Endothelial cell of umbilical vein (primary cell): ENCODE results near the gene TEX19. TPM values are rescaled to one million over a fixed set of nuclear protein-coding genes. Genes with fewer than 3 reads are reported as not detected.

Source experiments
- BruUV-seq: library from RNA; stranded (reverse); fragments of 400-500 nt; replicated peaks from 2 replicates; lab custom pipeline; 2021; lab: Mats Ljungman, UMichigan
- CTCF ChIA-PET: fragments of 300-600, 350-600 bp; sonication (Branson Sonifier 250); formaldehyde crosslinking; loops from one replicate; lab custom pipeline; 2021; ENCODE audit warnings: antibody characterized with exemption, inconsistent platforms; lab: Charles Lee
- POLR2A ChIA-PET: fragments of 300-600, 350-600 bp; sonication (Branson Sonifier 250); formaldehyde crosslinking; loops from one replicate; lab custom pipeline; 2021; ENCODE audit warnings: antibody characterized with exemption, inconsistent platforms; lab: Charles Lee
- DNase-seq: peaks from one replicate; pipeline ENCODE4 v3.0.0-alpha.2; 2011; ENCODE audit warnings: low read depth, low spot score
- FAIRE-seq: peaks from 2 replicates; lab custom pipeline; 2011; peaks lifted over from hg19 to GRCh38; lab: Jason Lieb, UNC
- H2AFZ ChIP-seq: 2 replicates; pipeline ENCODE4 v1.6.0; 2012; ENCODE audit warnings: low read depth, low read length, control low read depth, inconsistent platforms
- H3K27ac ChIP-seq: 2 replicates; pipeline ENCODE4 v1.5.1; 2011; ENCODE audit warnings: low read depth, mild to moderate bottlenecking, control low read depth, low read length, moderate library complexity; ENCODE audit not compliant: insufficient read depth
- H3K27me3 ChIP-seq, 2 experiments: 2 replicates each; pipeline versions ENCODE4 v1.6.0 to v1.6.1; 2011; ENCODE audit warnings: low read length in 2 of 2, mixed read lengths in 1 of 2; ENCODE audit not compliant: control insufficient read depth in 2 of 2, insufficient read depth in 2 of 2
- H3K36me3 ChIP-seq, 2 experiments: 2 replicates in 1 of 2; 3 replicates in 1 of 2; pipeline ENCODE4 v1.5.1; 2011; ENCODE audit warnings: low read length in 2 of 2, mild to moderate bottlenecking in 1 of 2, moderate library complexity in 1 of 2; ENCODE audit not compliant: control insufficient read depth in 2 of 2, insufficient read depth in 2 of 2; ENCODE audit errors: extremely low read depth in 1 of 2
- H3K4me1 ChIP-seq: 3 replicates; pipeline ENCODE4 v1.5.1; 2011; ENCODE audit warnings: mild to moderate bottlenecking, low read length; ENCODE audit not compliant: control insufficient read depth, insufficient read depth; ENCODE audit errors: extremely low read depth
- H3K4me2 ChIP-seq: 2 replicates; pipeline ENCODE4 v1.6.1; 2011; ENCODE audit warnings: low read length, control low read depth, mixed read lengths; ENCODE audit not compliant: insufficient read depth
- H3K4me3 ChIP-seq, 3 experiments: fragments of 200-600 bp in 1 of 3; sonication (generic), shearing (Covaris generic) in 1 of 3; replicated peaks in 1 of 3; 2 replicates each; pipeline ENCODE4 v1.5.1; 2011 to 2016; ENCODE audit warnings: control low read depth in 3 of 3, low read length in 3 of 3, mild to moderate bottlenecking in 2 of 3, inconsistent platforms in 1 of 3, low read depth in 1 of 3, moderate library complexity in 1 of 3; ENCODE audit not compliant: insufficient read depth in 1 of 3
- H3K79me2 ChIP-seq: 2 replicates; pipeline ENCODE4 v1.6.0; 2012; ENCODE audit warnings: low read length, inconsistent platforms; ENCODE audit not compliant: control insufficient read depth, insufficient read depth
- H3K9ac ChIP-seq: replicated peaks from 2 replicates; pipeline ENCODE3; 2011; ENCODE audit warnings: low read length, control low read depth; ENCODE audit not compliant: insufficient read depth; ENCODE audit errors: extremely low read depth
- H3K9me1 ChIP-seq: replicated peaks from 3 replicates; pipeline ENCODE4 v1.6.0; 2011; ENCODE audit warnings: mild to moderate bottlenecking, low read length; ENCODE audit not compliant: control insufficient read depth, insufficient read depth; ENCODE audit errors: extremely low read depth
- H3K9me3 ChIP-seq: replicated peaks from 2 replicates; pipeline ENCODE4 v1.5.1; 2012; ENCODE audit warnings: low read length, inconsistent platforms; ENCODE audit not compliant: control insufficient read depth, insufficient read depth
- H4K20me1 ChIP-seq: replicated peaks from 2 replicates; pipeline ENCODE3; 2011; ENCODE audit warnings: mild to moderate bottlenecking, low read length; ENCODE audit not compliant: control insufficient read depth, insufficient read depth; ENCODE audit errors: extremely low read depth
- CTCF ChIP-seq, 2 donors: IDR thresholded peaks; 1 replicate in 1 of 2; 2 replicates in 1 of 2; pipeline ENCODE4 v1.5.1; 2011; ENCODE audit warnings: low read length in 2 of 2, mild to moderate bottlenecking in 2 of 2, moderate library complexity in 2 of 2, control low read depth in 1 of 2, inconsistent platforms in 1 of 2, low read depth in 1 of 2; ENCODE audit not compliant: insufficient read depth in 1 of 2; ENCODE audit errors: extremely low read depth in 1 of 2
- EZH2 ChIP-seq: IDR thresholded peaks from 2 replicates; pipeline ENCODE4 v1.6.1; 2012; ENCODE audit warnings: borderline replicate concordance, low read depth, mild to moderate bottlenecking, moderate library complexity, low read length, inconsistent platforms; ENCODE audit not compliant: severe bottlenecking
- FOS ChIP-seq: IDR thresholded peaks from 2 replicates; pipeline ENCODE4 v1.6.1; 2011; ENCODE audit warnings: mild to moderate bottlenecking, low read length, moderate library complexity, borderline replicate concordance; ENCODE audit not compliant: insufficient read depth
- JUN ChIP-seq: IDR thresholded peaks from 2 replicates; pipeline ENCODE4 v1.6.1; 2011; ENCODE audit warnings: borderline replicate concordance, low read depth; ENCODE audit not compliant: insufficient read length, insufficient read depth
- MAX ChIP-seq: IDR thresholded peaks from 2 replicates; pipeline ENCODE4 v1.6.1; 2011; ENCODE audit not compliant: insufficient read depth, insufficient read length
- MYC ChIP-seq: IDR thresholded peaks from one replicate; pipeline ENCODE4 v1.6.1; 2011; ENCODE audit warnings: mild to moderate bottlenecking, low read depth, low read length
- POLR2A ChIP-seq: IDR thresholded peaks from 2 replicates; pipeline ENCODE4 v1.6.1; 2012; ENCODE audit warnings: low read depth, mild to moderate bottlenecking, control low read depth, low read length
- dilution Hi-C: fragments of 300-500 bp; cut with MboI; formaldehyde crosslinking; loops from one replicate; pipeline ENCODE4 v1.15.0; 2019; ENCODE audit warnings: low sequenced_read_pairs; ENCODE audit not compliant: extremely low pct_ligation_motif_present
- intact Hi-C: fragments of 100-400 bp; cut with micrococcal nuclease; formaldehyde crosslinking; loops from one replicate; pipeline ENCODE4 v1.10.0; 2022
- polyA plus RNA-seq, 4 experiments: library from polyadenylated mRNA; depleted of rRNA in 3 of 4; stranded (reverse) in 3 of 4; unstranded in 1 of 4; fragments of >200 nt; gene quantifications; 2 replicates each; pipeline versions ENCODE4 v1.2.1 to v1.2.3, GENCODE V29; 2011 to 2012; ENCODE audit warnings: missing spikeins in 1 of 4
- total RNA-seq: library from RNA; stranded (reverse); gene quantifications from 2 replicates; pipeline ENCODE4 v1.2.3, GENCODE V29; 2021

Gene TEX19
- total and polyA plus RNA-seq, 2 donors (not counting 3 experiments of a cell fraction or from before 2014, with no cell fraction given) = 0.06 TPM; not detected in 1

- intact Hi-C loops = no loop called here
- Histone ChIP-seq H4K20me1 (no peaks in the 10 kb centered on the region), H3K9me1 (no peaks in the 10 kb centered on the region), H3K4me2 (no peak overlapping the region), H3K27ac (no peak overlapping the region), H3K36me3 (no peaks in the 10 kb centered on the region), H3K9ac (no peak overlapping the region), H3K27me3 (no peaks in the 10 kb centered on the region), H2AFZ (no peak overlapping the region), H3K9me3 (no peaks in the 10 kb centered on the region), H3K4me3 (no peak overlapping the region), H3K79me2 (no peaks in the 10 kb centered on the region), H3K4me1 (no peaks in the 10 kb centered on the region)
- no peak for TF ChIP-seq FOS
- FAIRE-seq = no peak
- ChIA-PET POLR2A (no interaction called here), CTCF (interaction anchor here (1.3 kb wide), 1 partner anchor 25 kb away, joined by 3 read pairs; no protein-coding TSS in a partner anchor)
- no TSS peak for BruUV-seq
- dilution Hi-C loops = no loop called here
- DNase-seq = no peak
Measured at GRCh38 chr17:82400206-82400605, 41.2 kb downstream of the TEX19 start.

DNA sequence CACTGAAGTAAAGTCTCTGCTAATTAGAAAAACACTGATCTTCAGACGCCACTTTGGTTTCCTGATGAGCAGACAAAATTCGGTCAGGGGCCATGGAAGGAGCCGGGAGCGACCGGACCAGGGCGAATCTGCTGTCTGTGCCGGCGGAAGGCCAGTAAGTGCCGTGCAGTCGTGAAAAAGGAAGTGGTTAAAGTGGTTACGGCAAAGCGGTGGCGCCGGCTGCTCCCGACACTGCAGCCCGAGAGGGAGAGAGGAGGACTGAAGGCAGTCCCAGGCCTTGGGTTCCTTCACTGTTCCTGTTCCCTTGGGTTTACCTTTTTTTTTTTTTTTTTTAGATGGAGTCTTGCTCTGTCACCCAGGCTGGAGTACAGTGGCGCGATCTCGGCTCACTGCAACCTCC lies 41.8 kb downstream of the TEX19 start:
- no peak for DNase-seq
- Histone ChIP-seq H3K9me1 (no peaks in the 10 kb centered on the region), H4K20me1 (no peaks in the 10 kb centered on the region), H3K9ac (no peak overlapping the region), H3K9me3 (no peaks in the 10 kb centered on the region), H3K4me3 (no peak overlapping the region), H3K4me1 (no peaks in the 10 kb centered on the region), H3K27ac (no peak overlapping the region), H3K4me2 (no peak overlapping the region), H3K36me3 (no peaks in the 10 kb centered on the region), H2AFZ (no peak overlapping the region), H3K79me2 (no peaks in the 10 kb centered on the region), H3K27me3 (no peaks in the 10 kb centered on the region)
- intact Hi-C loops = no loop called here
- dilution Hi-C loops = no loop called here
- POLR2A ChIA-PET = interaction anchor here (0.7 kb wide), 1 partner anchor 76 kb away, joined by 6 read pairs; no protein-coding TSS in a partner anchor
- no peak for FAIRE-seq
- BruUV-seq = no TSS peak
- CTCF ChIA-PET = no interaction called here
- no peak for TF ChIP-seq MYC
- TF ChIP-seq JUN = no peak
- TF ChIP-seq CTCF (IDR thresholded peaks at IDR 0.05; ENCODE audit: extremely low read depth in 1 of 2, insufficient read depth in 1 of 2, low read depth in 1 of 2, low read length in 2 of 2) = no peak
- no peak for TF ChIP-seq POLR2A
- no peak for TF ChIP-seq EZH2
- TF ChIP-seq FOS = no peak
- no peak for TF ChIP-seq MAX
